Erythroblast (primary cell): ENCODE data around the gene SPATC1L.

ENCODE experiments used
- GATA1 ChIP-seq: IDR thresholded peaks from 2 replicates; pipeline ENCODE4 v1.6.1; 2011; ENCODE audit warnings: low read depth, mild to moderate bottlenecking, control low read depth, low read length, moderate library complexity
- POLR2A ChIP-seq: IDR thresholded peaks from 2 replicates; pipeline ENCODE4 v1.6.1; 2011; ENCODE audit warnings: mild to moderate bottlenecking, low read length

- no peak for TF ChIP-seq POLR2A
- no peak for TF ChIP-seq GATA1
Observed at GRCh38 chr21:46205166-46205565, 20.9 kb upstream of the SPATC1L start.
